ENCODE measurements around the gene ARL14EP.

The ARL14EP gene

GRCh38 chr11:30322826-30323710 is at the start of gene ARL14EP:
ARL14EP (plus strand) TSS chr11:30323104; CDS start chr11:30330949, 7,845 bp downstream.
- DNase-seq (ENCODE audit: insufficient read length, low spot score): peak; percentile 46
- peak; percentile 99 for FAIRE-seq

DNA sequence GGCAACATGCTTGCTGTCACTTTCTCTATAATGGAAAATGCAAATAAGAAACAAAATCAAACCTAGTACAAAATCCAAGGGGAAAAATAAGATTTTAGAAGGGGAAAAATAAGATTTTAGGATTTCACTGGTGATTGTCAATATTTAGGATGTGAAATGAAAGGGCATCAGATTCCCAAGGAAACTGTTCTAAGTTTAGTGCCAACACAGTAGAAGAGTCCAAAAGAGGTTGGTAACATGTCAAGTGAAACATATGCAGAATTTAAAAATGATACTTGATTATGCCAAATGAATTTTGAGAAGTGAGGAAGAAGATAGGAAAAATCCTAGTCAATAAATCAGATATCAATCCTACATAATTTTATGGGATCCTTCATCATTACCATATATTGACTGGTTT is 45.7 kb upstream of the ARL14EP start:
- DNase-seq (ENCODE audit: insufficient read length, low spot score) (no peak), FAIRE-seq (no peak)

GRCh38 chr11:30279796-30280195 is 43.1 kb upstream of the ARL14EP start:
- FAIRE-seq: no peak
- DNase-seq (ENCODE audit: insufficient read length, low spot score): no peak

- peak; percentile 53 for FAIRE-seq
- no peak for DNase-seq (ENCODE audit: insufficient read length, low spot score)
Observed at GRCh38 chr11:30281476-30282288, 41.2 kb upstream of the ARL14EP start.

- DNase-seq (ENCODE audit: insufficient read length, low spot score): peak; percentile 3
- FAIRE-seq: peak; percentile 79
Observed at GRCh38 chr11:30282289-30282631, 40.6 kb upstream of the ARL14EP start.

GRCh38 chr11:30284836-30285235 is 38.1 kb upstream of the ARL14EP start:
- DNase-seq (ENCODE audit: insufficient read length, low spot score) (no peak), FAIRE-seq (no peak)

DNA sequence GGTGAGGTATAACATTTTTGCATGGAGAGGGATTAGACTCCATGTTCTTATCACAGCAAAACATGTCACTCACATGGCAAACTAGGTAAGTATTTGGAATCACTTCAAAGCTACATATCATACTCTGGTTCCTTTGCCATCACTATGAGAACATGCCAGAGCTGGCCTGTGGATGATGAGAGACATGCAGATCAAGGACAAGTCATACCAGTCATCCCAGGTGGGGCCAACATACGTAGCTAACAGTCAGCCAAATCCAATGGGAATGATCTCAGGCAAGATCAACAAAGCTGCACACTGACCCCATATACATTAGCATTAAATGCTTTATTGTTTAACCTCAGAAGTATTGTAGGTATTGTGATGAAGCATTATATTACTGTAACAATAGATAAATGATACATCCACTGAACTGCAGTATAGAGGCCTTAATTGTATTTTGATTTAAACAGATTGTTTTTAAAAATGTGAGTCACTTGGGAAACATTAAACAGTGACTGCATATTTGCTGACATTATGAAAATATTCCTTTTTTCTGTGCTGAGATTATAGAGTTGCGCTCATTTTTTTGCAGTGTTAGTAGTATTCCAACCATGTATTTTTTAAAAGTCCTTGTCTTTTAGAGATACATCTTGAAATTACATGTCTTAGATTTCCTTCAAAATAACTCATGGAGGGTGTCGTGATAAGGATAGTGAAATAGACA is 37.3 kb upstream of the ARL14EP start:
- DNase-seq (ENCODE audit: insufficient read length, low spot score) (no peak), FAIRE-seq (peak; percentile 18)

DNA sequence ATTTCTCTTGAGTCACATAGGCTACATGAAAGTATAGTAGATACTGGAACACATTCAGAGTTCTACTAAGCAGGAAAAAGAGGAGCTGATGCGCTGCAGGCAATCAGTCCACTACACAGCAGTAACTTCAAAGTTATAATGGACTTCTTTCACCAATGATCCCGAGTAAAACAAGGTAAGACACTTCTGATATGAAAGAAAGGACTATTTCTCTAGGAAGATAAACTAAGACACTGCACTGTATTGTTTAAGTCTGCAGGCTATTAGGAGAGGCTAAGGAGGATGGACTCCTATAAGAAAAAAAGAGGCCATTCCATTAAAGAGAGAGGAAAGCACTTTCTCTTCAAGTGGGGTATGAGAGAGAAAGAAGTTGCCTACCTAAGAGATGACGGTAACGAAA is 31.6 kb upstream of the ARL14EP start:
- FAIRE-seq (no peak), DNase-seq (ENCODE audit: insufficient read length, low spot score) (no peak)

DNA sequence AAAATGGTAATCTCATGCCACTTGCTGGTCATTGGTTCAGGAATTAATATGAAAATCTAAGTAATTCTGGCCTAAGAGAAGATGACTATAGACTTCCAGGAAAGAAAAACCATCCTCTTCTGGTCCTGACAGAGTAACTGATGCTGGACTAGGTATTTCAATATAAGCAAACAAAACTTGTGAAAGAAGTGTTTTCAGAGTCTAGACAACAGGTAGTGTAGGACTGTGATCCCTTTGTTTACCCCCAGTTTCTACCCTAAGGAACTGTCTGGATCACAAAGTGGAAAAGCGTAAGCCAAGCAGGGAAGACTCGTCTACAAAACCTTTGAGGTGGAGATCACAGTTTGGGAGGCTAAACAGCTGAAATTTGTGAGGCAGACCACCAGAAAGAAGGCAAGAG is 30.4 kb upstream of the ARL14EP start:
- FAIRE-seq: no peak
- no peak for DNase-seq (ENCODE audit: insufficient read length, low spot score)

GRCh38 chr11:30295178-30295885 is 27.6 kb upstream of the ARL14EP start:
- DNase-seq (ENCODE audit: insufficient read length, low spot score) (no peak), FAIRE-seq (no peak)

GRCh38 chr11:30304620-30305019 is 18.3 kb upstream of the ARL14EP start:
- DNase-seq (ENCODE audit: insufficient read length, low spot score): no peak
- no peak for FAIRE-seq

DNA sequence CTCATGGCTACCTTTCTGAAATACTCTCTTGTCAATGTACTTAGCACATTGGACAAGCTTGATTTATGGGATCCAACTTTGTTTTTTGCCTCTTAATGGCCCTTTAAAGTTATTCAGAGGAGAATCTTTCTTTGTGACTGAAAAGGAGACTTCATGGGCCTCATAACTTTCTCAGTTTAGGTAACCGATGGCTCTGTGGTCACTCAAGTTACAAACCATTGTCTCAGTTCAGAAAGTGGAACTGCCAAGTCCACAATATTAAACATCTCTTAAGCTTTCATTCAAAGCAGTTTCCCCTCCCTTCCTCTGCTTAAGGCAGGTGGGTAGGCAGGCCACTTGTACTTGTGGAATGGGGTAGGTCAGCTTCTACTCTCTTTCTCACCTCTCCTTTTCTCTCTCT is 12.3 kb upstream of the ARL14EP start:
- FAIRE-seq: peak; percentile 79

DNA sequence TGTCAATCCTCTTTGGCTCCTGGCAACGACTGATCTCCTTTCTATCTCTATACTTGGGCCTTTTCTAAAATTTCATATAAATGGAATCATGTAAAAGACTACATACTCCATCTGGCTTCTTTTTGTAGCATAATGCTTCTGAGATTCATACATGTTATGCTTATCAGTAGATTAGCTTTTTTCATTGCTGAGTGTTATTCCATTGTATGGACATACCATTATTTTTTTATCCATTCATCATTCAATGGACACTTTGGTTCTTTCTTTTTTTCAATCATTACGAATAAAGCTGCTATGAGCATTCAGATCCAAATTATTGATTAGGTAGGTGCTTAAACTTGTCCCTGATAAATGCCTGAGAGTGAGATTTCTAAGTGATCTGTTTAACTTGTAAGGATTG is 11.7 kb upstream of the ARL14EP start:
- FAIRE-seq: peak; percentile 48

More for the DNA sequence above, 12.3 kb upstream of the ARL14EP start:
- peak; percentile 4 for DNase-seq (ENCODE audit: insufficient read length, low spot score)

DNA sequence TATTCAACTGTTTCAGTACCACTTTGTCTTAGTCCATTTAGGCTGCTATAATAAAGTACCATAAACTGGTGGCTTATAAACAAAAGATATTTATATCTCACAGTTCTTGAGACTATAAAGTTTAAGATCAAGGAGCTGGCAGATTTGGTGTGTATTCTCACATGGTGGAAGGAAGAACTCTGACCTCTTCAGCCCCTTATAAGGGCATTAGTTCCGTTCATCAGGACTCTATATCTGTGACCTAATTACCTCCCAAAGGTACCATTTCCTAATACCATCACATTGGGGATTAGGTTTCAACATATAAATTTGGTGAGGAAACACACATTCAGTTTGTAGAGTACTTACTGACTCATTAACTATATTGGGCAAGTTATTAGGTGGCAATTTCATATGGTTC is 10.7 kb upstream of the ARL14EP start:
- FAIRE-seq: no peak
- no peak for DNase-seq (ENCODE audit: insufficient read length, low spot score)

More for the DNA sequence above, 11.7 kb upstream of the ARL14EP start:
- DNase-seq (ENCODE audit: insufficient read length, low spot score): no peak

GRCh38 chr11:30313580-30313979 is 9.3 kb upstream of the ARL14EP start:
- no peak for FAIRE-seq
- no peak for DNase-seq (ENCODE audit: insufficient read length, low spot score)

DNA sequence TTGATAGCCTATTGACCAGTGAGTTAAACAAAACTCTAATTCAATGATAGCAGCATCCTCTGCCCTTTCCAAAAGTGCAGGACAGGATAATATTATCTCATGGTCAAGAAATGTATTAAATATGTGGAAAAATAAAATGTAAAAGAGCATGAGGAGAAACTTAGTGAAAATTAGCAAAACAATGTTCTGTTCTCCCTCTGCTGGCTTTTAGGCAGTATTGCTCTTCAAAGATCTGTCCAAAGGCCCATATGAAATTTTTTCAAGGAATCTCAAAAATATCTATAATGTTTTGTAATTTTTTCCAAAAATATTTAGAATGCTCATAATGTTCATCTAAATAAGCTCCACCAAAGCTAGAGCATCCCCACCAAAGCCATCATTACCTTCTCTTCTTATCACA is 8.3 kb upstream of the ARL14EP start:
- no peak for DNase-seq (ENCODE audit: insufficient read length, low spot score)
- peak; percentile 44 for FAIRE-seq

DNA sequence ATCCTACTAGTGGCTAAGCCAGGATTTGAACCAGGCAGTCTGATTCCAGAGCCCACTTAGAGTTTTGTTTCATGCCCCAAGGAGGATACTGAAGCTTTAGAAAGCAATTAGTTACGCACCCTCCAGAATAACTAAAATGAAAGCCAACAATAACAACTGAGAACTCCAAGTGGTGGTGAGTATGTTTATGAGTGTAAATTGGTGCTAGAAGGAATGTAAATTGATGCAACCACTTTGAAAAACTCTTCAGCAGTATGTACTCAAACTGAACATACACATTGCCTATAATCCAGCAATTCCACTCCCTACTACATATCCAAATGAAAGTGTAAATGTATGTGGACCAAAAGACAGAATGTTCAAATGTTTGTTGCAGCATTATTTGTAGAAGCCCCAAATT is 6.7 kb upstream of the ARL14EP start:
- FAIRE-seq (no peak), DNase-seq (ENCODE audit: insufficient read length, low spot score) (no peak)

DNA sequence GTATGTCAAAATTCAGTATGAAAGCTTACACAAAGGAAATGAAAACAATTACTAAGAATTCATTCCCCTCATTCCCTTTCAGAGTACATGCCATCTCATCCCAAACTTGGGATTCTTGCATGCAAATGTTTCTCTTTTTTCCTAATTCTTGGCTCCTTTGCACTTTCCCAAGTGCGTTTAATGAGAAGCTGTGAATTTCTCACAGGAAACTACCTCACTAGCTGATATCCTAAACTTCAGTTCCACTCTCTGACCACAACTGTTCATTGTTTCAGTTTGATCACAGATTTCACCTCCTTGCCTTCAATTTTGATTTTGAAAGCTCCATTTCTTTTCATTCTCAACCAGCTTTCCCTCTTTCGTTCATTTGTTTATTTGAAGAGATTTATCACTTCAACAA is 5.9 kb upstream of the ARL14EP start:
- DNase-seq (ENCODE audit: insufficient read length, low spot score) (no peak), FAIRE-seq (peak; percentile 82)

GRCh38 chr11:30321321-30321720 is 1.6 kb upstream of the ARL14EP start:
- no peak for FAIRE-seq
- DNase-seq (ENCODE audit: insufficient read length, low spot score): no peak

DNA sequence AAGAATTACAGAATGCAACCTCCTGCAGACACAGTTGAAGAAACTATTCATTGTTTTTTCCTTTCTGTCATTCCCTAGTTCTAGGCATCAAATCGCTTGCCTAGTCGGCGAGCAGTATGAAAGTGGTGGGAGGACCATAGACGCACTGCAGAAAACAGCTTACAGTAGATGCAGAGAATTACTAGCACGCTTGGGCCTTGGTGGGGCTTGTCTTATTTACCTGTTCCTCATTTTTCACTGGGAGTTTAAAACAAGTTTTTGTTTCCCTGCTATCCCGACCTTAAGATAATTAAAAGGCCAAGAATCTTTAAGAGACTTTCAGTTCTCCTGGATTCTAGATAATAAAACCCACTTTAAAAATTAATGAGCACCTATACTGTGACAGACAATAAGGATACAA is 713 bp upstream of the ARL14EP start:
- DNase-seq (ENCODE audit: insufficient read length, low spot score): no peak
- no peak for FAIRE-seq
